Measurements from ENCODE around the gene RFX4.

DNA sequence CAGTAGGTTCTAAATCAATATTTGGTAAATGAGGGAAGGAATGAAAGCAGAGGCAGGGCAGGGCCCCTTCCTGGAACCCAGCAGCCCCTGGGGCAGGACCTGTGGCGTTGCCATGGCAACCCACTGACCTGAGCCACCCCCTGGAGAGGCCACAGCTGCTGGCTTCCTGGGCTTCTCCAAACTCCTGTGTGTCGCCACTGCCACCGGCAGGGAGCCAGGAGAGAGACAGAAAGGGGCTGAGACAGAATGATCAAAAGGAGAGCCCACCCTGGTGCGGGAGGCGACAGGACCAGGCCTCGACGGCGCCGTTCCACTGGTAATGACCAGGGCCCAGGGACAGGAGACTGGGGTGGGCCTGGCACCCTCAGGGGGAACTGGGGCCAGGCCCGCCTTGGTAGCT is 18.2 kb downstream of the RFX4 start:
- TF ChIP-seq CTCF (IDR thresholded peaks at IDR 0.05) (no peak), POLR2AphosphoS5 (IDR thresholded peaks at IDR 0.05; ENCODE audit: low read depth, low read length) (no peak), SIN3A (IDR thresholded peaks at IDR 0.05; ENCODE audit: borderline replicate concordance, insufficient read depth, low read depth, low read length) (no peak), TCF7L2 (IDR thresholded peaks at IDR 0.05; ENCODE audit: low read depth, low read length) (no peak)
- TF ChIP-seq, protein P1, sequence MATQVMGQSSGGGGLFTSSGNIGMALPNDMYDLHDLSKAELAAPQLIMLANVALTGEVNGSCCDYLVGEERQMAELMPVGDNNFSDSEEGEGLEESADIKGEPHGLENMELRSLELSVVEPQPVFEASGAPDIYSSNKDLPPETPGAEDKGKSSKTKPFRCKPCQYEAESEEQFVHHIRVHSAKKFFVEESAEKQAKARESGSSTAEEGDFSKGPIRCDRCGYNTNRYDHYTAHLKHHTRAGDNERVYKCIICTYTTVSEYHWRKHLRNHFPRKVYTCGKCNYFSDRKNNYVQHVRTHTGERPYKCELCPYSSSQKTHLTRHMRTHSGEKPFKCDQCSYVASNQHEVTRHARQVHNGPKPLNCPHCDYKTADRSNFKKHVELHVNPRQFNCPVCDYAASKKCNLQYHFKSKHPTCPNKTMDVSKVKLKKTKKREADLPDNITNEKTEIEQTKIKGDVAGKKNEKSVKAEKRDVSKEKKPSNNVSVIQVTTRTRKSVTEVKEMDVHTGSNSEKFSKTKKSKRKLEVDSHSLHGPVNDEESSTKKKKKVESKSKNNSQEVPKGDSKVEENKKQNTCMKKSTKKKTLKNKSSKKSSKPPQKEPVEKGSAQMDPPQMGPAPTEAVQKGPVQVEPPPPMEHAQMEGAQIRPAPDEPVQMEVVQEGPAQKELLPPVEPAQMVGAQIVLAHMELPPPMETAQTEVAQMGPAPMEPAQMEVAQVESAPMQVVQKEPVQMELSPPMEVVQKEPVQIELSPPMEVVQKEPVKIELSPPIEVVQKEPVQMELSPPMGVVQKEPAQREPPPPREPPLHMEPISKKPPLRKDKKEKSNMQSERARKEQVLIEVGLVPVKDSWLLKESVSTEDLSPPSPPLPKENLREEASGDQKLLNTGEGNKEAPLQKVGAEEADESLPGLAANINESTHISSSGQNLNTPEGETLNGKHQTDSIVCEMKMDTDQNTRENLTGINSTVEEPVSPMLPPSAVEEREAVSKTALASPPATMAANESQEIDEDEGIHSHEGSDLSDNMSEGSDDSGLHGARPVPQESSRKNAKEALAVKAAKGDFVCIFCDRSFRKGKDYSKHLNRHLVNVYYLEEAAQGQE (IDR thresholded peaks at IDR 0.05; ENCODE audit: insufficient read depth in 1 of 2, low read depth in 2 of 2, low read length in 1 of 2), result no peak

Data from Panc1 (cell line).